HUES48 (cell line): ENCODE results near the gene KDM4C.

ENCODE experiments used
- H3K27ac ChIP-seq: one replicate; pipeline ENCODE4 v1.7.0; 2013; ENCODE audit warnings: low read depth, low read length, inconsistent platforms
- H3K27me3 ChIP-seq: 2 replicates; pipeline ENCODE4 v1.6.1; 2013; ENCODE audit warnings: mild to moderate bottlenecking, low read length; ENCODE audit not compliant: control insufficient read depth, insufficient read depth
- H3K36me3 ChIP-seq: 2 replicates; pipeline ENCODE4 v1.6.1; 2013; ENCODE audit warnings: low read length; ENCODE audit not compliant: control insufficient read depth, insufficient read depth
- H3K4me1 ChIP-seq: 2 replicates; pipeline ENCODE4 v1.6.1; 2013; ENCODE audit warnings: mild to moderate bottlenecking, low read length; ENCODE audit not compliant: control insufficient read depth, insufficient read depth
- H3K4me3 ChIP-seq: 2 replicates; pipeline ENCODE4 v1.5.1; 2013; ENCODE audit warnings: mild to moderate bottlenecking, low read depth, low read length
- H3K9ac ChIP-seq: 2 replicates; pipeline ENCODE4 v1.6.1; 2013; ENCODE audit warnings: mild to moderate bottlenecking, low read depth, low read length, moderate library complexity
- H3K9me3 ChIP-seq: 2 replicates; pipeline ENCODE4 v1.6.1; 2013; ENCODE audit warnings: low read length; ENCODE audit not compliant: control insufficient read depth, insufficient read depth

Gene KDM4C

DNA sequence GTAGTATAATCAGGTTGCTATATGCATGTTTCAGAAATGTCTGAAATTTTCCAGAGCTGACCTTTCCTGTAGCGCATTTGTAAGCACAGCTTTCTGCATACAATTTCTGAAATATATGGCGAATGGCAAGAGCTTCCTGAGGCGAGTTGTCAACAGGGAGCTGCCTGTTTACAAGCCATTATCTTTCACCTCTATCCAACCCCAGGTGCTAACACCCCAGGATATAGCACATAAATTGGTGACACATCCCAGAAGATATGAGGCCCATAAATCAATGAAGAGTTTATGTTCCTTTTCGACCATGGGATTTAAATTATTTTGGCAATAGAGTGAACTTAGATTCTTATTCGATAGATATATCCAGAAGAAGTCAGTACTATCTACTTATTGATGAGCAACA lies 379.8 kb downstream of the KDM4C start:
- Histone ChIP-seq H3K9ac (no peak overlapping the region), H3K27me3 (no peaks in the 10 kb centered on the region), H3K36me3 (peaks cover 3% of the 10 kb centered on the region; the same call in 1 of the 2 replicates), H3K27ac (no peak overlapping the region), H3K4me3 (no peak overlapping the region), H3K4me1 (no peaks in the 10 kb centered on the region; the same call in 1 of the 2 replicates), H3K9me3 (no peaks in the 10 kb centered on the region)

GRCh38 chr9:7139886-7140285 lies 382.1 kb downstream of the KDM4C start:
- Histone ChIP-seq H3K36me3 (peaks cover 3% of the 10 kb centered on the region; the same call in 1 of the 2 replicates), H3K4me3 (no peak overlapping the region), H3K9me3 (no peaks in the 10 kb centered on the region), H3K27ac (no peak overlapping the region), H3K4me1 (no peaks in the 10 kb centered on the region; the same call in 1 of the 2 replicates), H3K27me3 (no peaks in the 10 kb centered on the region), H3K9ac (no peak overlapping the region)

GRCh38 chr9:7140401-7140800 lies 382.6 kb downstream of the KDM4C start:
- no peak overlapping the region for H3K9ac ChIP-seq
- no peaks in the 10 kb centered on the region for H3K27me3 ChIP-seq
- no peaks in the 10 kb centered on the region; the same call in 1 of the 2 replicates for H3K4me1 ChIP-seq
- peaks cover 3% of the 10 kb centered on the region; the same call in 1 of the 2 replicates for H3K36me3 ChIP-seq
- no peaks in the 10 kb centered on the region for H3K9me3 ChIP-seq
- H3K27ac ChIP-seq = no peak overlapping the region
- no peak overlapping the region for H3K4me3 ChIP-seq

- H3K9me3 ChIP-seq = no peaks in the 10 kb centered on the region
- H3K4me1 ChIP-seq = no peaks in the 10 kb centered on the region; the same call in none of the 2 replicates
- H3K27me3 ChIP-seq = no peaks in the 10 kb centered on the region
- H3K9ac ChIP-seq = no peak overlapping the region
- H3K4me3 ChIP-seq = no peak overlapping the region
- no peak overlapping the region for H3K27ac ChIP-seq
- peaks cover 3% of the 10 kb centered on the region; the same call in 1 of the 2 replicates for H3K36me3 ChIP-seq
These were observed 385.9 kb downstream of the KDM4C start for GRCh38 chr9:7143645-7144200.

DNA sequence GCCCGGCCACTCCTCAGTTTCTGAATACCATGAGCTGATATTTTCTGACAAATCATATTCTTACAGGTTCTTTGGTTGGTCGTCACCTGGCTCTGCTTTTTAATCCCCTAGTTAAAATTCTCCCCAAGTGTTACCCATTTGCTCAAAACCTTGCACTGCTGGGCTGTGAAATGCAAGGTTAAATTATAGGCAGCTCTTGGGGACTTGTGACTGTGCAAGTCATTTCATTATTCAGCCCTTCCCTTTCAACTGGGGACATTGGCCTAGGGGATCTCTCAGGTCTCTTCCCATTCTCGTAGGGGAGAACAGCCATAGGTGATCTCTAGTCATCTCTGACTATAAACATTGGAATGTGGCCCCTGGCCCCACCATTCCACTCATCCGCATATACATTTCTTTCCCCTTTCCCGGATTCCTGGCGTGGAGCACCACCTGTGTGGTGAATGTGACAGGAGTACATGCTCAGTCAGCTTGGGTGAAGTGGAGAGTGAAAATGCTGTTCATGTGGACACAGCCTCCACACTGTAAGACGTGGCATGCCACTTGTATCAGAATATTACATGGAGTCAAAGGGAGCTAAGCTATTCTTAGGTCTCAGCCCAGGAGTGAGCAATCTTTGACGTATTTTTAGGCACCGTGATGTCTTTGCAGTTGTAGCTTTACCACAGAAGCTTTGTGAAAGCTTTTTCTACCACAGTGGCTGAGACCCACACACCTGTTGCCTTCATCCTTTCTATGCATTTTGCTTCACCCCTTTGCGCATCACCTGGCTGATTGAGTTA lies 386.7 kb downstream of the KDM4C start:
- no peaks in the 10 kb centered on the region for H3K27me3 ChIP-seq
- peaks cover 3% of the 10 kb centered on the region; the same call in 1 of the 2 replicates for H3K36me3 ChIP-seq
- no peak overlapping the region for H3K4me3 ChIP-seq
- no peak overlapping the region for H3K9ac ChIP-seq
- no peaks in the 10 kb centered on the region for H3K9me3 ChIP-seq
- H3K4me1 ChIP-seq = no peaks in the 10 kb centered on the region; the same call in none of the 2 replicates
- no peak overlapping the region for H3K27ac ChIP-seq

- Histone ChIP-seq H3K27me3 (no peaks in the 10 kb centered on the region), H3K27ac (no peak overlapping the region), H3K4me3 (no peak overlapping the region), H3K9ac (no peak overlapping the region), H3K9me3 (no peaks in the 10 kb centered on the region), H3K36me3 (peaks cover 3% of the 10 kb centered on the region; the same call in 1 of the 2 replicates), H3K4me1 (no peaks in the 10 kb centered on the region; the same call in none of the 2 replicates)
These were observed 387.7 kb downstream of the KDM4C start for GRCh38 chr9:7145361-7146069.

DNA sequence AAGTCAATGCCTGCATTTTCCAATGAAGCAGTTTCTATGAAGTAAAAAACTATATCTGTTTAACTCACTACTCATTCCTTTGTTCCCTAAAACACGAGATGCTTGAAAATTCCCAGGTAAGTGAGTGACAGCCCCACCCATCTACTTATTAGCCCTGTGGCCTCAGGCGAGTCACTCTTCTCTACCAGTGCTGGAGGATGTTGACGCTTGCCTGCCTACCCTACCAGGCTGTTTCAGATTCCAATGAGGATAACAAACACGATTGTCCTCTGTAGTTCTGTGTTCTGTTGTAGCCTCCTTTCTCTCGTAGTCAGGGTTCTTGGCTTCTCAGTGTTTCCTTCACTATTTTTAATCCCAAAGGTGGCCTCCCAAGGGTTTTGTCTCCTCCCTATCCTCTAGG lies 388.8 kb downstream of the KDM4C start:
- no peak overlapping the region for H3K4me3 ChIP-seq
- peaks cover 3% of the 10 kb centered on the region; the same call in 1 of the 2 replicates for H3K36me3 ChIP-seq
- H3K27ac ChIP-seq = no peak overlapping the region
- no peak overlapping the region for H3K9ac ChIP-seq
- no peaks in the 10 kb centered on the region; the same call in none of the 2 replicates for H3K4me1 ChIP-seq
- H3K9me3 ChIP-seq = no peaks in the 10 kb centered on the region
- H3K27me3 ChIP-seq = no peaks in the 10 kb centered on the region

DNA sequence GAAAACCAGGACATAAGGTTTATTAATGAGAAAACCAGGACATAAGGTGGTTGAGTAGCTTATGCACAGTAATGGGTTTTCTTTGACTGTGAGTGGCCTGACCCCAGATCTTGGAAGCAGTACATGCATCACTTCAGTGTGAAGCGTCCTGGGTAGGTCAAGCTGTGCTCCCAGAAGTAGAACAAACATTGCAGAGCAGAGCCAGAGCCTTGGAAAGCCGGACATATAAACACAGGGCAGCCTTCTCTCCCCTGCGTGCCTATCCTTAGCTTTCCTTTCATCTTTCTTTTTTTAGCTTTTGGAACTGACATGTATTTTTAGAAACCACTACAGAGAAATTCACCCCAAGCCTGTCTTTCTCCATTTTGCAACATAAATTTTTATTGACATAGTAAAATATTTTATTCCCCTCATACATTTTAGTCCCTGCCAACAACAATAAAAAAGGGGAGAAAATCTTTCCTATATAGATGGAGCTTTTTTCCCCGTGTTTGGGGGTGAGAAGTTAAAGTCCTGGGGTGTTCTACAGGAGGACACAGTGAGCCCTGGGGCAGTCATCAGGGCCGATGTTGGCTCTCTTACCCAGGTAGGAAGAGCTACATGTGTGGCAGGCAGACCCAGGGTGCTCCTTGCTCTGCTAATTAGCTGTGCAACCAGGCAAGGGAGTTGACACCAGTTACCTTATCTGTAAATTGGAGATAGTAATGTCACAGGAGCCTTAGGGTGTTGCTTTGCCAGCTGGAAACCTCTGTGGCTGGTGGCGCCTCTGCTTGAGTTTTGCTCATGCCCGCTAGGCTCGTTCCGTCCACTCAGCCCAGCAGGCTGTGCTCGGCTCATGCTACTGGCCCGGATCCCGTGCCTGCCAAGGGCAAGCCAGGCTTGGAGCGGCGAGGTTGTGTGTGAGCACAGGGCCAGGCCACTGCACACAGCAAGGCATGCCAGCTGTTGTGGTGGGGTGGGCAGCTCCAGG lies 389.6 kb downstream of the KDM4C start:
- H3K27me3 ChIP-seq = no peaks in the 10 kb centered on the region

DNA sequence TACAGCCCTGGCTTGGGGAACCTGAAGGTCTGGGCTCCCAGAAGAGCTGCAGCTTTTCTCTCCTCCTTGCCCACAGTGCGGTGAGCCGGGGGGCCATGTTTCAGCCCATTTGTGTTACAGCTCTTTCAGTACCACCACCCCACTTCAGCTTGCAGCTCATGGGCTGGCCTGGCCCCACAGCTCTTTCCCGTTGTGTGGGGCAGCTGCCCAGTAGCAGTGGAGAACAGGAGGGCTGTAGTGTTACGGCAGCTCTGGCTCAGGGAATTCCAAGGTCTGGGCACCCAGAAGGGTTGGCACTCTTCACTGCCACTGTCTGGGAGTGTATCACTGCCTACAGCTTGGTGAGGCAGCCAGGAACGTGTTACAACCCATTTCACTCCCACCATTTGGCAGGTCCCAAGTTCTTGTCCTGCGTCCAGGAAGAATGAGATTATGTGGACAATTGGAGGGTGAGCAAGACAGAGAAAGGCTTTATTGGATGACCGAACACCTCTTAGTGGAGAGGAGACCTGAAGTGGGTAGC lies 390.5 kb downstream of the KDM4C start:
- Histone ChIP-seq H3K9ac (no peak overlapping the region), H3K4me1 (no peaks in the 10 kb centered on the region; the same call in none of the 2 replicates), H3K4me3 (no peak overlapping the region), H3K27me3 (no peaks in the 10 kb centered on the region), H3K9me3 (no peaks in the 10 kb centered on the region), H3K36me3 (peaks cover 3% of the 10 kb centered on the region; the same call in 1 of the 2 replicates), H3K27ac (no peak overlapping the region)

More for the DNA sequence above, 389.6 kb downstream of the KDM4C start:
- Histone ChIP-seq H3K36me3 (peaks cover 3% of the 10 kb centered on the region; the same call in 1 of the 2 replicates), H3K9me3 (no peaks in the 10 kb centered on the region), H3K4me3 (no peak overlapping the region), H3K27ac (no peak overlapping the region), H3K9ac (no peak overlapping the region), H3K4me1 (no peaks in the 10 kb centered on the region; the same call in none of the 2 replicates)

GRCh38 chr9:7149258-7149657 lies 391.5 kb downstream of the KDM4C start:
- Histone ChIP-seq H3K27me3 (no peaks in the 10 kb centered on the region), H3K27ac (no peak overlapping the region), H3K4me1 (no peaks in the 10 kb centered on the region; the same call in none of the 2 replicates), H3K4me3 (no peak overlapping the region), H3K9me3 (no peaks in the 10 kb centered on the region), H3K9ac (no peak overlapping the region), H3K36me3 (peaks cover 3% of the 10 kb centered on the region; the same call in 1 of the 2 replicates)
